SH-SY5Y (cell line): Measurements from ENCODE around the gene STING1.

ENCODE experiments used
- GATA2 ChIP-seq: IDR thresholded peaks from 2 replicates; pipeline ENCODE4 v1.6.1; 2011; ENCODE audit warnings: mild to moderate bottlenecking, low read depth, low read length
- GATA3 ChIP-seq: IDR thresholded peaks from 2 replicates; pipeline ENCODE4 v1.6.1; 2011; ENCODE audit warnings: low read depth, mild to moderate bottlenecking, low read length, moderate library complexity

Gene STING1

GRCh38 chr5:139482050-139482889, at the start of gene STING1:
STING1 (minus strand) TSS chr5:139482758; CDS start chr5:139481704, 1,054 bp downstream.
- TF ChIP-seq GATA2: no peak
- no peak for TF ChIP-seq GATA3

DNA sequence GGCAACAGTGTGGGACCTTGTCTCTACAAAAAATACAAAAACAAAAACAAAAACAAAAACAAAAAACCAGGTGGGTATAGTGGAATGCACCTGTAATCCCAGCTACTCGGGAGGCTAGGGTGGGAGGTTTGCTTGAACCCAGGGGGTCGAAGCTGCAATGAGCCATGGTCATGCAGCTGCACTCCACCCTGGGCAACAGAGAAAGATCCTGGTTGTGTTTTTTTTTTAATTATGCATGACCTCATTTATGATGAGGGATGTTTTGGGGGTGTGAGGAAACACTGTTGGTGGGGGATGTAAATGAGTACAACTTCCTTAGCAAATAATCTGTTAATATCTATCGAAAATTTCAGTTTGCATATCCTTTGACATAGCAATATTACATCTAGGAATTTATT, 49.2 kb upstream of the STING1 start:
- TF ChIP-seq GATA2 (no peak), GATA3 (no peak)

- TF ChIP-seq GATA2 (no peak), GATA3 (no peak)
Measured at GRCh38 chr5:139524940-139525585, 42.5 kb upstream of the STING1 start.

DNA sequence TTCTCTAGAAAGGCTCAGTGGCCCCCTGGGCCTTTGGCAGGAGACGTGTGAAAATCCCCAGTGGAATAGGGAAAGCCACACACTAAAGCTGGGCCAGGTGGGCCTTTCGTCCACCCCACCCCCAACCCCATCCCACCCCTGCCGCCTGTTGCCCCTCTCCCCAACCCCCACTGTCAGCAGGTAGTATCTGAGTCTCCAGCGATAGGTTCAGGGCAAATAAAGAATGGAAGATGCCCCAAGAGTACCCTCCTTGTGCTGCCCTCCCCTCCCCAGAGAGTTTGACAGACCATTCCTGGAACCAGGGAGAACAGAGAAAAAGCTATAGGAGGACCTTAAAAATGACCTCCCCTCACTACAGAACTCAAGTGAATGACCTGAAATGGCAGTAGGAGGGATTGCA, 41.9 kb upstream of the STING1 start:
- TF ChIP-seq GATA3 (no peak), GATA2 (no peak)

DNA sequence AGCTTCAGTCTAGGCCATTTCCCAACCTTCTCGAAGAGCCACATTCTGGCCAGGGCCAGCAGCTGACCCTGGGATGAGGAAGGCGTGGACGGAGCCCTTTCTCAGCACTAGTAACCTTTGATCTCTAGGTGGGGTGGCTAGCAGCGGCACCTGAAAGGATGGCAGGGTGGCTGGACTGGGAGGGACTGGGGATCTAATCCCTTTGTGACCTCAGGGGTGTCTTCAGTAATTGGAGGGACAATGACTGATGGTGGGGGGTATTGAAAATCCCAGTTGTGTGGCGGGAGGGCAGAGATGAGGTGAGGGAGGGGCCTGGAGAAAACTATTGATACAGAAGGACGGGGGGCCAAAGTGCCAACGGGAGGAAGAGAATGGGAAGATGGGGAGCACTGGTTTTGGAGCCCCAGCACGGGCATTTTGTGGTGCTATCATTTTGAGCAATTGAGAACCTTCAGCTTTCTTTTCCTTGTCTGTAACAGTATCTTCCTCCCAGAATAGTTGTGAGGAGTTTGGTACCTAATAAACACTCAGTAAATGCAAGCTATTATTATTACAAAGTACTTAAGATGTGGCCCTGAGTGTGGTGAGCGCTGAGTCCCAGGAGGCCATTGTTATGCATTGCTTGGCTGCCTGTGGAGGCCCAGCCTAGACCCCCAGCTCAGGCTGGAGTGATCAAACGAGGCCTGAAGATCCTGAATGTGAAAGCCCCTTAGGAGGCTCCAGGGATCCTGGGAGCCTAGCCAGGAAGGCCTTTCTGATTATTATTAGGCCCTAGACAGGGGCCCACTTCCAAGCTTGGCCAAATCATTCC, 41.3 kb upstream of the STING1 start:
- TF ChIP-seq GATA3 (no peak), GATA2 (no peak)

- TF ChIP-seq GATA2 (no peak), GATA3 (no peak)
Measured at GRCh38 chr5:139517683-139518564, 35.4 kb upstream of the STING1 start.

GRCh38 chr5:139514486-139514856, 31.9 kb upstream of the STING1 start:
- TF ChIP-seq GATA3 (no peak), GATA2 (no peak)

GRCh38 chr5:139513852-139514485, 31.4 kb upstream of the STING1 start:
- TF ChIP-seq GATA3 (no peak), GATA2 (no peak)

DNA sequence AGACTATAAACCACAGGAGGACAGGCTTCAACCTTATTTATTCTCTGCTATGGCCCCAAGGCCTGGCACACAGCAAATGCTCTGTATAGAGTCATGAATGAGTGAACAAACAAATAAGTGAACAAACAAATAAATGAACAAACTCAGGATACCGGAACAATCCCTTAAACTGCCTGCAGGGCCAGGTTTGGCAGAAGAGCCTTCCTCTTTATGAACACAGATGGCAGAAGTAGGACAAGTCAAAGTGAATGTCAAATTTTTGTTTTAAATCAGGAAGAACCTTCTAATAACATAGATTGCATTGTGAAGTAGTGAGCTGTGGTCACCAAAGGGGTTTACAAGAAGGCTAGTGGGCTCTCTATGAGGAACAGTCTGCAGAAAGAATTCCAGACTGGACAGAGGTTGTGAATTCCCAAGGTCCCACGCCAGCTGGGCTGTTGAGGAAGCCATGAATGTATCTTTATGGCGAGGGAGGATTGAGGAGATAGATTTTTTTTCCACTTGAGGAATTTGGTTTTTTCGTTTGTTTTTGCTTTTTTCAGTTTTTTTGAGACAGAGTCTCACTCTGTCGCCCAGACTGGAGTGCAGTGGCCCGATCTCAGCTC, 30.3 kb upstream of the STING1 start:
- TF ChIP-seq GATA2: no peak
- TF ChIP-seq GATA3: no peak

DNA sequence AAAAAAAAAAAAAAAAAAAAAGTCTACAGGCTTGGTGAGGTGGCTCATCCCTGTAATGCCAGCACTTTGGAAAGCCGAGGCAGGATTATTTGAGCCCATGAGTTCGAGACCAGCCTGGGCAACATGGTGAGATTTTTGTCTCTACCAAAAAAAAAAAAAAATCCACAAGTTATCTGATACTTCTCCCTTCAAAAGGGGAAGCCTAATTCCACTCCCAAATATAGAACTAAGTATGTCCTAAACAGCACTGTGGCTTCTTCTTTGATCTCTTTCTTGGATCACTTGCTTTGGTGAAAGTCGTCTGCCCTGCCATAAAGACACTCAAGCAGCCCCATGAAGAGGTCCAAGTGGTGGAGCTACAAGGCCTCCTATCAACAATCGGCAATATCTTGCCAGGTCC, 18.8 kb upstream of the STING1 start:
- no peak for TF ChIP-seq GATA3
- no peak for TF ChIP-seq GATA2

DNA sequence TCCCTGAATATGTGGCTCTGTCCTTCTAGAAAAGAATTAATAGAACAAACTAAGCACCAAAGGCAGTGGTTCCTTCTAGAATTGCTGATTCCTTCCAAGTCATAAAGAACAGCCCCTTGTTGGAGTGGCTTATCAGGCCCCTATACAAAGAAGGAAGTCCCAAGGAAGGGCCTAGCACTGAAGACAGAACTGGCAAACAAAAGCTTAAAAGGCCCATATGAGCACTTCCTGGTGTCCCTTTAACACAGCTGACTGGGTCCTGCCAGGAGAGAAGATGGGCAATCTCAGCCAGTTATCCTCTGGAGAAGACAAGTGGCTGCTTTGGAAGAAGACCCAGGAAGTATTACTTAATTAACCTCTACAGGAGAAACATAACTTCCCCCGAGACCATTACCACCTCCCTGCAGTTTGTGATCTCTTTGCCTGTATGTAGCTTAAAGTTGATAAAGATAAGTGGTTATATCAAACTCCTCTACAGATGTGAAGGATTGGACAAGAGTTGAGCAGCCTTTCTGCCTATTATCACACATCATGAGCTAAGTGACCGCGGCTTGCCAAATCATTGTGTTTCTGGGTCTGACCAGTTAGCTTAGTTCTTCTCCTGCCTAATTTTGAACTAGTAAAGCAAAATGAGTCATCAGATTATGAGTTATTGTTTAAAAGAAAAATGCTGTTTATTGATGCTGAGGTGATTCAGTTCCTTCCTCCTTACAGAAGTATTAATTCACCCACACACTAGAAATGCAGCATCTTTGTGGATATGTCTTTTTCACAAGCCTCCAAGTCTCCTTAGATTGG, 13.3 kb upstream of the STING1 start:
- TF ChIP-seq GATA2 (no peak), GATA3 (no peak)

DNA sequence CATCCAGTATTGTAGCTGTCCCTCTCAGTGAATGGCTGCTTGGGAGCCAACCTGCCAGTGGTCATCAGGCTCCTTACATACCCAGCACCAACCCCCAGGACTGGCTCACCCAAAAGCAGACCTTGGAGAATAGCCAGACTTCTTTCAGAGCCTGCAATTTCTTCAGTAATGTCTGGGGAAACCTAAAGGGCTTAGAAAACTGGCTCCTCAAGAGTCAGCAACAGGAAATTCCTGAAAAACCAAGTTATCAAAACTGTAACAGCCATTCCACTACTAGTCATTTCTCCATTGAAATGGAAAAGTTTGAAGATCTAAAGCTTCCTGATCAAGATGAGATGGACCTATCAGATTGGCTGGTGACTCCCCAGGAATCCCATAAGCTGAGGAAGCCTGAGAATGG, 12.3 kb upstream of the STING1 start:
- TF ChIP-seq GATA2 (no peak), GATA3 (no peak)

DNA sequence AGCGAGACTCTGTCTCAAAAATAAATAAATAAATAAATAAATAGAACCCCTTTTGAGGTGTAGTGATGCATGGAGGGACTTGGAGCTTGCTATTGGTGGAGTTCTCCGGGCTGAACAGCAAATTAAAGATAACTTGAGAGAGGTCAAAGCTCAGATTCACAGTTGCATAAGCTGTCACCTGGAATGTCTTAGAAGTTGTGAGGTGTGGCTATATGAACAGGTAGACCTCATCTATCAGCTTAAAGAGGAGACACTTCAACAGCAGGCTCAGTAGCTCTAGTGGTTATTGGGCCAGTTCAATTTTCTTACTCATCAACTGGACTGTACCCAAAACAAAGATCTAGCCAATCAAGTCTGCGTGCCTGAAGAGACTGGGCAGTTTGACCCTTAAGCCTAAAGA, 11.7 kb upstream of the STING1 start:
- TF ChIP-seq GATA2 (no peak), GATA3 (no peak)
